ENCODE data around the gene ENTHD1. TPM values are rescaled to one million over a fixed set of nuclear protein-coding genes. Genes with fewer than 3 reads are reported as not detected.

Gene ENTHD1
- total RNA-seq, 1 donor from 2014 or later, result not detected

Other genes with a start within 250 kb of the ENTHD1 start
- 7.9 TPM for gene GRAP2, start 7.3 kb upstream of the ENTHD1 start, total RNA-seq
- 0.47 TPM for gene TMA7B, start 66.6 kb upstream of the ENTHD1 start, total RNA-seq
- gene FAM83F, start 101.2 kb upstream of the ENTHD1 start, total RNA-seq, result 33.0 TPM

Measured in ureter (tissue), 1 donor.